GM21447 (cell line): ENCODE results near the gene KLK14.

Experiments
- ATAC-seq: cut with Tn5 transposase; IDR thresholded peaks from one replicate; pipeline ENCODE4 v1.9.1; 2021; ENCODE audit not compliant: unreplicated experiment

KLK14 gene

DNA sequence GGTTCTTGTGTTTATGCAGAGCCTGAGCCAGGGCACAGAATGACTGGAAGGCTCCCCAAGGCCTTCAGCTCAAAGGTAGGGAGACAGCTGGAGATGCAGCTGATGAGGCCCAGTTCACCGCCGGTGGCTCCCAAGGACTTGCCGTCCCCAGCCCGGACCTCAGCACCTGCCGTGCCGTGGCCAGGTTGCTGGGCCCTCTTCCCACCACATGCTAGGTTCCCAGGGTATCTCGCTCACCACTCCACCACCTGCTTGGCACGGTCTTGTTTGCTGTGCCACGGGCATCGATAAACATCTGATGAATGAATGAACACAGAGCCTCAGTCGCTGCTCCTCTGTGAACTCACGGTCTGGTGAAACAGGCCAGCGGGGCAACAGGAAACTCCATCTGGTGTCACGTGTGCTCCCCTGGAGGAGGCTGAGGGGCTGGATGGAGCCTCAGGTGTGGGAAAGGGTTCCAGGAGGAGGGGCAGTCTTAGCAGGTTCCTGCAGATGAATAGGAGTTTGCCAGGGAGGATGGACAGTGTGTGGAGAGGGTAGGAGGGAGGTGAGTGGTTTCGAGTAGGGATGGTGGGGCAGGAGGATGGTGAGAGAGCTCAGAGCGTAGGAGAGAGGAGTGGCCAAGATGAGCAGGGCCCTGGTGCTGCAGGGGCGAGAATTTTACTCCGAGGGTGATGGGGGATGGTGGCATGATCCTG is 3.6 kb upstream of the KLK14 start:
- ATAC-seq: no peak

DNA sequence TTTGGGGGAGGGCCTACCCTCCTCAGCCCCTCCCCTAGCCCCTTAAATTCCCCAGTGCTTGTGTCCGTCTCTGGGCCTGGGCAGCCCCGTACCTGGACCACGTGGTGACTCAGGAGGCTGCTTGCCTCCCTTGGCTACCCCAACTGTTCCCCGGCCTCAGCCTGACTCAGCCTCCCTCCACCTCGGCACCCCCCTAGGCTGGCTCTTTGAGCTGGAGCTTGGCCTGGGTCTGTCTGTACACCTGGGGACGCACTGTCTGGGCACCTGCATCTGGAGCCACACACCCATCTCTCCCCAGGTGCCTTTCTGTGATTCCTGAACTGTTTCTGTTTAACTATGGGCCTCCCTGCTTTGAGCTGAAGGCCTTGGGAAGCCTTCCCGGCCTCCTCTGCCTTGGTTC is 1.8 kb upstream of the KLK14 start:
- ATAC-seq: no peak

DNA sequence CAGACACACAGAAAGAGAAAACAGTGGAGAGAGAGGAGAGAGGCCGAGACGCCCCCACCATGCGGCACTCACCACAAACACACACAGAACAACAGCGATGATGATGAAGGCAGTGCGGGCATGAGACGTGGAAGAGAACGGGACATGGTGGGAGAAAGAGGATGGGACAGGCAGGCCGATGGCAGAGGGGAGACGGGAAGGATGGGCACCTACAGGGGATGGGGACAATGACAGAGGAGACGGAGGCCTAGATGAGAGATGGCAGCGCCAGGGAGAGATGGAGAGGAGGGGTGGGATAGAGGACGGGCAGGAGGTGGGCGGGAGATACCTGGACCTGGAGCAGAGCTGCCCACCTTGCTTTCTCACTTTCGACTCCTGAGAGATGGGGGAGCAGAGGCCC is 1.1 kb upstream of the KLK14 start:
- ATAC-seq: no peak

DNA sequence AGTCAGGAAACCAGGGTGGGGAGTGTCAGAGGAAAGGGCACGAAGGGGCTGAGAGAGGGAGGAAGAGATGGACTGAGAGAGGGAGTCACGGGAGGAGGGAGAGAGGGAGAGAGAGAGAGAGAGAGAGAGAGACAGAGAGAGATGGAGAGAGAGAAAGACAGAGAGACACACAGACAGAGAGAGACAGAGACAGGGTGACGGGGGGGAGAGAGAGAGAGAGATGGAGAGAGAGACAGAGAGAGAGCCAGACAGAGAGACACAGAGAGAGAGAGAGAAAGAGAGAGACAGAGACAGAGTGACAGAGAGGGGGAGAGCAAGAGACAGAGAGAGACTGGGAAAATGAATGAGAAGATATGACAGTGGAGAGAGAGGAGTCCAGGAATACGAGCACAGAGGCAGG is 494 bp upstream of the KLK14 start:
- no peak for ATAC-seq

DNA sequence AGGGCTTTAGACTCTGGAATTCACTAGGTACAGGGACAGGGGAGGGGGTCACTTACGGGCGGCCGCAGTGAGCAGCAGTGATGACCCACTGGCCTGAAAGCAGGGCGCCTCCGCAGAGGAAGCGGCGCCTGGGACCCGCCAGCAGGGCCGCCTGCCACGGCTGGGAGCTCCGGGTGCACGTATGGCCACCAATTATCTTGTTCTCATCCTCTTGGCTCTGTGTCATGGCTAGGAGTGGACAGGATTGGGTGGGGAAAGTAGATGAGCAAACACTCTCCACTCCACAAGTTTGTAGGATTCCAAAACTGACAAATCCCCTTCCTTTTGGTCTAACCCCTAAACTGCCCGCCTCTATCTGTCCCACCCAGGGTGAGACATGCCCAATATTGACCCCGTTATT is 1.2 kb downstream of the KLK14 start:
- ATAC-seq: no peak

DNA sequence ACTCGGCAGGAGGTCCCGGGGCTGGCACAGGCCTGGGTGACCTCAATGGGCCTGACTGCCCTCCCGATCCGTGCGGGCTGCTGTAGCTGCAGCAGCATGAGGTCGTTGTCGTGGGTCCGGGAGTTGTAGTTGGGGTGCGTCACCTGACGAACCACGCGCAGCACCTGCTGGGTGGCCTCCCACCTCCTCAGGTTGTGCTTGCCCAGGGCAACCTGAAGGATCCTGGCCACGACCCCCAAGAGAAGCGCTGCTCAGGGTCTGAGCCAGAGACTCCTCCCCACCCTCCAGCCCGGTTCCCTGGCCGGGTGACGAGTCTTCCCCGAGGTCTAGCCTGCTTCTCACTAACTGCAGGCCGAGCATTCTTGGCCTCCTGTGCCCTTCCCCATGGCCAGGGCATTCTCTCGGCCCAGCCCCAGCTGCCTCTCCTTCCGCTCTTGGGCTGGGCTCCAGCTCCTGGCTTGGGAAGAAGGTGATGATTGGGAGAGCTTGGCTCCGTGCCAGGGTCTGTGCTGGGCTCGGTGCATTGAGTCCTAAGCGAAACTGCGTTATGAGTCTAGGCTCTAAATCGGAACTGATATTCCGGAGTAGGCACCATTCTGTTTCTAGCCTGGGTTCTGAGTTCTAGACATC is 3.1 kb downstream of the KLK14 start:
- ATAC-seq: no peak

DNA sequence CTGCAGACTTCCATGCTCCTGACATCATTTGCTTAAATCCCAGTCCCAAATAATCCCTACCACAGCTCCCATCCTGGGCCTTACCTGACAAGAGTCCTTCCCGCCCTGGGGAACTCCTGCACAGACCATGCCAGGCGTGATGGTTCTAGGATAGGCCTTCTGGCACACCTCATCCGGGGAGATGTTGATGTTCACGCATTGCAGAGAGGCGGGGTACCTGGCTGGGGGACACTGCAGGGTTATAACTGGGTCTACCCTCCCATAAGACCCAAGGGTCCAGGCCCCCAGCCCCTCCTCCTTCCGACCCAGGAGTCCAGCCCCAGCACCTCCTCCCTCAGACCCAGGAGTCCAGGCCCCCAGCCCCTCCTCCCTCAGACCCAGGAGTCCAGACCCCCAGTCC is 4.0 kb downstream of the KLK14 start:
- ATAC-seq: no peak

DNA sequence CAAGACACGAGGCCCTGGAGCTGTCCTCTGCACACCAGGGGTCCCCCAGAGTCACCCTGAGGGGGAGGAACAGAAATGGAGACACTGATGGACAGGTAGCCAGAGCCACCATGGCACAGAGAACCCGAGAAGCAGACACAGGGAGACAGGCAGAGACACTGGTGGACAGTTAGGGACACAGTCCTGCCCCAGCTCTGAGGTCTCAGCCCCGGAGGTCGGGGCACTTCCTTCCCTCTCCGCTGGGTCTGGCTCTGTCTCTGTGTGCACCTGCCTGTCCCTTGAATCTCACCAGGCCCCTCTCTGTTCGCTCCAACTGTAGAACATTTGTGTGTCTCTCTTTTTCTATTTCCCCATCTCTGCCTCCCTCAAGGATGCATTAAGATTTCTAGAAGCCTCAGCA is 4.6 kb downstream of the KLK14 start:
- no peak for ATAC-seq

DNA sequence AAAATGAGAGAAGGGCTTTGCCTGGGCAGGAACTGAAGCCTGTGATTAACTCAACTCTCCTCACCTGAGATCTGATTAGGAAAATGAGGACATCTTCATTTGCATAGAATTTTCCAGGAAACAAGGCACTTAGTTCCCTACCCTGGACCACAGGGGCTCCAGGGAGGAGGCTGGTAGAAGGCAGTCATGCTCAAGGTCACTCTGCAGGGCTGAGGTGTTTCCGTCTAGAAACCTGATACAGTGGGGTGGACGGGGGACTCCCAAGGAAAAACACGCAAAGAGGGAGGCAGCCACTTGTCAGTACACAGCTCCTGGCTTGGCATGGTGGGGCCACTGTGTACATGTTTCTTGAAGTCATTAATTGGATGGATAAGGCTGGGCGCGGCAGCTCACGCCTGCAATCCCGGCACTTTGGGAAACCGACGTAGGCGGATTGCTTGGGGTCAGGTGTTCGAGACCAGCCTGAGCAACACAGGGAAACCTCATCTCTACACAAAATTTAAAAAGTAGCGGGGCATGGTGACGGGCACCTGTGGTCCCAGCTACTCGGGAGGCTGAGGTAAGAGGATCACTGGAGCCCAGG is 6.0 kb downstream of the KLK14 start:
- ATAC-seq: no peak

DNA sequence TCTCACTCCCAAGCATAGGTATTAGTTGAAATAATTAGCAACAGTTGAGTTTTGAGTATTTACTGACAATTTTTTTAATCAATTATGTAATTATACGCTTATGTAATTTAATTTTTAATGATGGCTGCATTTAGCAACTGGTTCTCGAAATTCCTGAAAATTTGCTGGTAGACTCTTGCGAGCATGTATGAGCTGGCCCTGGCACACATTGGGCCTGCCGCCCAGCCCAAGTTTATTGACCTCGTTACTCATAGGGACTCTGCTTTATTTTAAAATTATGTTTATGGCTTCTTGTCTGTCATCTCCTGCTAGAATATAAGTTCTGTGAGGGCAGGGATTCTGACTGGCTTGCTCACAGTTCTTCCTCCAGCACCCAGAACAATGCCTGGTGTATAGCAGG is 6.7 kb downstream of the KLK14 start:
- ATAC-seq: no peak

DNA sequence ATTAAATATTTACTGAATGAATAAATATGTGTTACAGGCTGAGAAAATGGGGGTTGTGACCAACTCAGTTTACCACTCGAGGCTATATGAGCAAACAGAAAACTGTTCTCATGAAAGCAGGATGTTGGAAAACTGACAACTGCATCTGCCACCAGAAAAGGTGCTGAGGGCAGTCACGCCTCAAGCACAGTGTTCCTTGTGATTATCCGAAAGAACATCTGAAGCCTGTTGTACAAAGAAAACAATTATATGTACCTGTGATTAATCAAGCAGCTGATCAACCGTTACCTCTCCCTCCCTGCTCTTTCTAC is 11.6 kb downstream of the KLK14 start:
- ATAC-seq: no peak

DNA sequence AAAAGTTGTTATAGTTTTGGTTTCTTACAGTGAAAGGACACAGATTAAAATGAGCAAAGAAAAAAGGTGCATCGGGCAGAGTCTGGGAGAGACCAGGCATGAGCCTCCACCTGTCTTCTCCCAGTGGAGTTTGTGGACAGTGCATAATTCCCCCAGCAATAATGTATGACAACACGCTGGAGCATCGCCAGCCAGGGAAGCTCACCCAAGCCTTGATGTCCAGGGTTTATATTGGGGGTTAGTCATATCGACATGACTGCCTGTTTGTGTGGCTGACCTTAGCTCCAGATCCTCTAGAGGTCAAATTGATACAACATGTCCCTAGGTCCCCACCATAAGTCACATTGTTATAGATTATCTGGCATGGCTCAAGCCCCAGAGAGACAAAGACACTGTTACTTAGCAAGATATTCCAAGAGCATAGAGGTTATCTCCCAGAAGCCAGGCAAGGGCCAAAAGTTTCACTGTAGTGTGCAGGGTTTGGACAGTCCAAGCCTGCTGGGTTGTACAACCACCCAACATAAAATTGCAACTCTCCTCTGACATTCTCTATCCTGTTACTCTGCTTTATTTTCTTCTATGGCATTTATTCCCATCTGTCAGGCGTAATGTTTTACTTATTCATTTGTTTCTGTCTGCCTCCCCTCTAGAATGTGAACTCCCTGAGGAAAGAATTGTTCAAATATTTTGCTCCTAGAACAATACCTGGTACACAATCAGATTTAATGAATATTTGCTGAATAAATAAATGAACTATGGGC is 12.2 kb downstream of the KLK14 start:
- no peak for ATAC-seq

DNA sequence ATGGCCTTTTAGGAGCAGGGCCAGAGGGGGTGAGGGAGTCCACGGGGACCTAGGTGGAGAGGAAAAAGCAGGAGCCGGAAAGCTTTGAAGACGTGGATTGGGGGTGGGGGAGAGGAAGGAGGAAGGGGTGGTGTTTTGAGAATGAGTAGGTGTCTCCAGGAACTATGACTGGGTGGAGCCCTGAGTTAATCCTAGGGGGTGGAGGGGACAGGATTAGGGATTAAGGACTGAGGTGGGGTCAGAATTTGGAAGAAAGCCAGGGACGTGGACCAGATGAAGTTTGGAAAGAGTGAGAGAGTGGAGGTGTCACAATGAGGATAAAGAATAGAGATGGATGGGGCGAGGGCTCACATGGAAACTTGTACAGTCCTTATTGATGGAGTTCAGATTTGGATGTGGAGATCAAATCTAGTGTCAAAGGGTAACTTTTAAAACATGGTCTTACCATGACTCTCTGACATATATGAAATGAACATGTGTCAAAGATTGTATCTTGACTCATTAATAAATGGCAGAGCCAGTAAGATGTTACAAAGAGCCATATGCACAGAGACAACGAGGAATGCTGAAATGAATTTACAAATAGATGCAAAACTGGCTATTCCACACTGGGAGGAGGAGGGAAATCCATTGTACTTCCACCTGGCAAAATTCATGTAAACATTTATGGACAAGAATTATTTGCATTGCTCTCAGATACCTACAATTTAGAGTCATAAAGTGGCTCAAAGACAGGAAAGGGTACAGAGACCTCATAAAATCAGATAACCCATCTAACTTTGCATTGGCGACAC is 16.1 kb downstream of the KLK14 start:
- ATAC-seq: no peak

DNA sequence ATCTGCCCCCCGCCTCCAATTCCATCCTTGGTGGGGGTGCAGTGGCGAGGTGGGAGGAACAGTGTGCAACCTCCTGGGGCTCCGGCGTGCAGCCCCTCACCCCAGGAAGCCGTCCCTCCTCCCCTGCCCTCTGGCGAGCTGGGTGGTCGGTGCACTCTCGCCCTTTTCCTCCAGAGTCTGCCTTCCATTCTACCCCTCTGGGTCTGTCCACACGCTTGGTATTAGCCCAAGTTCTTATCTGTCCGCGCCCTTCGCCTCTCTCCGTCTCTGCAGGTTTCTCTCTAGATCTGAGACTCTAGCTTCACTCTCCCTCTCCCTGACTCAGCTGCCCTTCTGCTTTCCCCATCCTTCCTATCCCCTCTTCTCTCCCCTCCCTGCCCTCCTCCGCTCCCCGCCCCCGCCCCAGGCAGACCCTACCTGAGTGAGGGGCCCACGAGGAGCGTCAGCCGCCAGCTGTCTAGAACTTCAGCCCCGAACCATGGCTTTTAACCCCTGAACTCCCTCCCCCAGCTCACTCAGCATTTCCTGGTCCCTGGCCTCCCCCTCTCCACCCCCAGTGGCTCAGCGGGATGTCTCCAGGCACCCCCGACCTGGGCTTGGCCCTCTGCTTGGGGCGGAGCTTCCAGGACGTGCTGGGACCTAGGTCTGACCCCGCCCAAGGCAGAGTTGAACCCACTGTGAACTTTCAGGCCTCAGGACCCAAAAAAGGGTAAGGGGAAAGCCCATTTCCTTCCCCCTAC is 17.3 kb downstream of the KLK14 start:
- no peak for ATAC-seq

DNA sequence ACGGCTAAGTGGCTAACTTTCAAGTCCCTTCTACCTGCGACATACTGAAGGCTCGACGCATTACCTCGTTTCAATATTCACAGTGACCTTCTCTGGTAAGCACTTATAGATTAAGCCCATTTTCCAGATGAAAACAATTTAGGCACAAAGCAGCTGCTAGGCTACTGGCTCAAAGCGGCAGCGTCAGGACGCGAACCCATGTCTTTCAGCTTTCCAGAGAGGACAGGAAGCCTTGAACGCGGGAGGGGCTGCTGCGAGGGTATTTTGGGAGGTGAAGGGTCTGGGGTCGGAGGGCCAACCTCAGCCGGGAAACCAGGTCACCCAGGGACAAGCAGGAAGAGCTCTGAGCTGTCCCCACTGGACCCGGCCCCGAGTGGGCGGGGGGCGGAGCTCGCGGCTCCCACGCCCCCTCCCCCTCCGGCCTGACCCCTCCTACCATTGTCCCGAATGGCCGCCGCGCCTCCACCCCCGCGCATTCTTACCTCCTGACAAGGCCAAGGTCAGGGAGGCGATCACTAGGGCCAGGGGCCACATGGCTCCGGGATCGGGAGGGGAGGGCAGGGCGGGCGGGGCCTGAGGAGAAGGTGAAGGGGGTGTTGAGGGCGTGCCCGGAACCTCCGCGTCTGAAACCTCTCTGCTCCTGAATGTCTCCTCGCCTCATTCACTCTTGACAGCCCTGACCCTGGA is 18.0 kb downstream of the KLK14 start, which contains the start of gene KLK13:
KLK13 (minus strand) TSS at position 559 of the 687 bp plus-strand sequence; CDS start at position 534, 25 bp downstream.
- no peak for ATAC-seq

DNA sequence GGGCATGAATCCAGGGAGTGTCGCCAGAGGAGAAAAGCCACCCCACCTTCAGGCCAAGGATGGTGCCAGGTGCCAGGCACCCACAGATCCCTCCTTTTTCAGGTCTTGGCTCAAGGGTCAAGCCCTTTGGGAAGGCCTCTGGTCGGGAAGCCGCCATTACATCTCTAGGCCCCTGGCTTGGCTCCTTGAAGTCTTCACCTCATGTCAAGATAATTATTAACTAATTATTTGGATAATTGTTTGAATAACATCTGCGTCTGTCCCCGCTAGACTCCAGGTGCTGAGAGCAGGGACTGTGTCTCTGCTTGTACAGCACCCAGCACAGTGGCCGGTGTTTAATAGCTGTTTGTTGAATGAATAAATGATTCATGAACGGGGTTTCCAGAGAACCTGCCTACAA is 19.0 kb downstream of the KLK14 start:
- ATAC-seq: no peak

DNA sequence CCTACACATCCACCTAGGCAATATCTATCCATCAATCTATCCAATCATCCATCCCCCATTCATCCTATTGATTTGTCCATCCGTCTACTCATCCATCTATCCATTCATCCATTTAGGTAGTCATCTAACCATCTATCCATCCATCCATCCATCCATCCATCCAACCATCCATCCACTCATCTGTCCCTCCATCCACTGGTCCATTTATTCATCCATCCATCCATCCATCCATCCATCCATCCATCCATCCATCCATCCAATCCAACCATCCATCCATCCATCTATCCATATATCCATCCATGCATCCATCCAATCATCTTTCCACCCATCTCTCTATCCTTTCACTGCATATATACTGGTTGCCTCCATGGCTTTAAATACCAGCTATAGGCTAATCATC is 21.7 kb downstream of the KLK14 start:
- no peak for ATAC-seq

DNA sequence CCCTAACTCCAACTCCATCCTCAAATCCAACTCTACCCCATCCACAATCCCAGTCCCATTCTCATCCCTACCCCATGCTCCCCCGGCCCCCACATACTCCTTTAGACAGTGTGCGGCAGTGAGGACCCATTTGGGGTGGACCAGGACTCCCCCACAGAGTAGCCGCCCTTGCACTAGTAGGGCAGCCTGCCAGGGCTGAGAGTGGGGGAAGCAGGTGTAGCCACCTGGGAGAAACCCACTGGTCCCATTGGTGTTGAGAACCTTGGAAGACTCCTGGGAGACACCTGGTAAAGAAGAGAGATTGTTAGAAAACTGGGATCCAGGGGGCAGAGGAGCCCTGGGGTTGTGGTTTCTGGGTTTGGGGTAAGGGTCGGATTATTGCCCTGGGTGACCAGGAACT is 22.4 kb downstream of the KLK14 start:
- ATAC-seq: no peak

DNA sequence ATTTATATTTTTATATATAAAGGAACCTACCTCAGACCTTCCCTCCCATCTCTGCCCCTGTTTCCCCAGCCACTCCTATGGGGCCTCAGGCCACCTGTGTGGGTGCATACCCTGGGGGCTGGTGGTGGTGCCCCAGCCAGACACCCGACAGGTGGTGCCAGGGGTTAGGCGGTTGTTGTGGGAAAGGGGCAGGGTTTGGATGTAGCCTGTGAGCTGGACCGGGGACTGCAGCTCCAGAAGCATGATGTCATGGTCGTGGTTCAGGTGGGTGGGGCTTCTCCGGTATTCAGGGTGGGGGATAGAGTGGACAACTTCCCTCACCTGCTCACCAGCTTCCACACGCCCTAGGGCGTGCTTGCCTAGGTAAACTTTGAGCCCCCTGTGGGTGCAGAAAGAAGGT is 23.0 kb downstream of the KLK14 start:
- no peak for ATAC-seq

DNA sequence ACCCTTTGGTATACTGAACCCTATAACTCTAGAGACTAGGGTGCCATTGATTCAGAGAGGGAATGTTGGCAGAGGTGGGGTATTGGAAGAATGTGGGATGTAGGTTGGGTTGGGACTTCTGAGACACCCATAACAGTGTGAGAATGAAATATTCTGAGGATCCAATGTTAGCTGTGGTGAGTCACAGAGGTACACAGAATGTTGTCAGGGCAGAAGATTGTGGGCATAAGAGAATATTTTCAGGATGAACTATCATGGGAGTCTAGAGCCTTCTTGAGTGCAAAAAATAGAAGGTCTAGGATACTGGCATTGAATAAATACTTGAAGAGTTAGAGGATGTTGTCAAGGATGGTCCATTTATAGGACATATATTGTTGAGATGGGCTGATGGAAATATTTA is 26.8 kb downstream of the KLK14 start:
- ATAC-seq: no peak
